Posterior cingulate gyrus (tissue), 11 donors: ENCODE measurements around the gene MLN.

Experiments used
- DNase-seq, 10 donors: peaks; one replicate each; pipeline versions ENCODE4 v3.0.0 to v3.0.0-alpha.2; 2020 to 2021; ENCODE audit warnings: mixed read lengths in 3 of 10
- intact Hi-C: fragments of 100-400 bp; cut with DNase I; formaldehyde crosslinking; loops from one replicate; pipeline ENCODE4 v1.15.1; 2023

Gene MLN

DNA sequence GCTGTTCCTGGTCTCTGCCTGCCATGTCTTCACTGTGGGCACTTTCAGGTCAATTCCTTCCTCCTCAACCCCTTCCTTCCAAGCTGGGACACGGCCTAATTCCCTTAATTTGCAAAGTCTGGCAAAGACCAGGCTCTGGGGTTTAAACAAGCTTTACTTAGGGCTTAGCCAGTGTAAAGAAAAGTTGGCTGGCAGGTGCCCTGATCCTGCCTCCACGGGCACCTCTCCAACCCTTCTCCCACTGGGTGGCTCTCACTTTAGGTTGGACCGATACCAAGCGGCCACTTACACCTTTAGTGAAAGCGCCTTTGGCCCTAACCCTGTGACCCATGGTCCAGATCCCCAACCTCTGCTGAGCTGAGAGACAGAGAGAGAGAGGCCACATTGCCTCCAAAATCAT lies 13.7 kb upstream of the MLN start:
- intact Hi-C loops = no loop called here
- no peak for DNase-seq

- intact Hi-C loops = no loop called here
- DNase-seq = peak in 2 of 10 donors; percentile 19 to 34
Observed at GRCh38 chr6:33816911-33817310, 13.1 kb upstream of the MLN start.

- intact Hi-C loops = no loop called here
- peak in 5 of 10 donors; percentile 24 to 85 (median 46) for DNase-seq
Observed at GRCh38 chr6:33815854-33816253, 12.1 kb upstream of the MLN start.

GRCh38 chr6:33813990-33814985 lies 10.5 kb upstream of the MLN start:
- peak in 1 of 10 donors; percentile 44 for DNase-seq
- intact Hi-C loops = no loop called here

- DNase-seq = peak in 2 of 10 donors; percentile 57 to 67
- intact Hi-C loops = no loop called here
Observed at GRCh38 chr6:33813246-33813904, 9.6 kb upstream of the MLN start.

- intact Hi-C loops = no loop called here
- peak in 3 of 10 donors; percentile 27 to 77 (median 65) for DNase-seq
Observed at GRCh38 chr6:33812669-33813068, 8.9 kb upstream of the MLN start.

- peak in 3 of 10 donors; percentile 35 to 45 (median 43) for DNase-seq
- intact Hi-C loops = no loop called here
Observed at GRCh38 chr6:33809594-33809993, 5.8 kb upstream of the MLN start.

DNA sequence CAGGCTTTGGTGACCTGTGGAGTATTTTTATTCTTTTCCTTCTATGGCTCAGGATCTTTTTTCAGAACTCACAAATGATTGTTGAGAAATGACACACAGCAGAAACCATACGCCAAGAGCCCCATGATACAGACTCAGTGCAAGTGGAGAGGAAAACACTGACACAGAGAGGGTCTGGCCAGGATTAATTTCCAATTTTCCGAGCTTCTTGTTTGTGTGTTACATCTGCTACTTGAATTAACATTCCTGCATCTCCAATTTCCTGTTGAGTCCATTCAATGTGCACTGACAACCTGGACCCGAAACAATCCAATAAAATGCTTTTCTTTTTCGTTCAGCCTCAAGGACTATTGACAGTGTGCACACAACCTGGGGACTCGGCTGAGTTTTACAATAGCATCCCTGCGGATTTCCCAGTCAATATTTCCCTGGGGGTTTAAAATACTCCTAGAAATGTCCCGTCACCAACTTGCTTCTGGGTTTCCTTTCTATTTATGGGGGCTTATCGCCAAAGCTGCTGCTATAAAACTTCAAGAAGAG lies 4.9 kb upstream of the MLN start:
- no peak for DNase-seq

DNA sequence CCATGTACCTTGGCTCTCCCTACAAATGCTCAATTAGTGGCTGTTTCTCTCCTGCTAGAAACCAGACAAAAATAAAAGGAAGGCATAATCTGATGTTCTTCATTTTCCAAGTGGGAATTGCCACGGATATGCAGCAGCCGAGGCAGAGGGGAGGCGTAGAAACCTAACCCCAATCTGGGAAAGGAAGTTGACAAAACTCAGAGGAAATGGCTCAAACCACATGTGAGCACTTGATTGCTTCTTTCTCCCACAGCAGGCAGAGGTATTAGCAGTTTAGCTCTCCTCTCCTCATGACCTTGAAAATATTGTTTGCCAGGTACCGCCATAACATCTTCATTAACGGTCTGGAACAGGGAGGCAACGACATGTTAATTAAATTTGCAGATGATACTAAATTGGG lies 3.8 kb upstream of the MLN start:
- peak in 2 of 10 donors; percentile 5 to 26 for DNase-seq
- intact Hi-C loops = no loop called here

More for the DNA sequence above, 4.9 kb upstream of the MLN start:
- intact Hi-C loops = no loop called here

GRCh38 chr6:33806841-33807240 lies 3.0 kb upstream of the MLN start:
- DNase-seq = peak in 2 of 10 donors; percentile 35 to 48

DNA sequence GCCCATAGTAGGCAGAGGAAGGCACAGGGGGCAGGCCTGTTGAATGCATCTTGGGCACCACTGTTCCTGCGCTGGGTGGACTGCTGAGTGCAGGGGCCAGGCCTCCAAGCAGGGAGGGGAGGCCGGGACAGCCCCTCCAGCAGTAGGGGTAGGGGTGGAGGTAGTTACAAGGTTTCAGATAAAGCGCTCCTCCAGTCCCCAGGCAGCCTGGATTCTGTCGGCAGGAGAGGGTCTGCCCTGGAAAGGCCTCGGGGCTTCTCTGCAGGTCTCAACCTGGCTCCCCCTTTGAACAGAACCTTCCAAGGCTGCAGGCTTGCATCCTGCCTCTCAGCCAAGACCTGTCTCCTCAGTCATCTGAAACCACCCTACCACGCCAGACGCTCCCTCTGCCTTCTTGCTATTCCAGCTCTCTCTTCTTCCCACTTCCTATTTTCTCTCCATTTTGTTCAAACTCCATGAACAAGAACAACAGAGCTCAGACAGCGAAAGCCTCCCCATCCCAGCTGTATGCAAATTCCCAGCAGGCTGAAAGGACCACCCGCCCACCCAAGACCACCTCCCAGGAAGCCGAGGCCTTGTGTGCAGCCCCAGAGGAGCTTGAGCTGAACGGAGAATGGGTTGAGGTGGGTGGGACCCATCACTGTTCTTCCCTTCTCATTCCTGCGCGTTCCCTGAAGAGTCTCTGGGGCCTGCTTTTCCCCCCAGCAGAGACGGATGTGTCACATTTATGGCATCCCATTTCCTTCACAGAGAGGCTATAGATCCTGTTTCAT lies 1.4 kb downstream of the MLN start:
- intact Hi-C loops = no loop called here
- DNase-seq = peak in 3 of 10 donors; percentile 35 to 74 (median 42)

More at GRCh38 chr6:33806841-33807240, 3.0 kb upstream of the MLN start:
- intact Hi-C loops = no loop called here

GRCh38 chr6:33801611-33802010 lies 2.2 kb downstream of the MLN start:
- DNase-seq = peak in 2 of 10 donors; percentile 55 to 65
- intact Hi-C loops = no loop called here

GRCh38 chr6:33800248-33800969 lies 3.4 kb downstream of the MLN start:
- DNase-seq = peak in 2 of 10 donors; percentile 39 to 55
- intact Hi-C loops = no loop called here

DNA sequence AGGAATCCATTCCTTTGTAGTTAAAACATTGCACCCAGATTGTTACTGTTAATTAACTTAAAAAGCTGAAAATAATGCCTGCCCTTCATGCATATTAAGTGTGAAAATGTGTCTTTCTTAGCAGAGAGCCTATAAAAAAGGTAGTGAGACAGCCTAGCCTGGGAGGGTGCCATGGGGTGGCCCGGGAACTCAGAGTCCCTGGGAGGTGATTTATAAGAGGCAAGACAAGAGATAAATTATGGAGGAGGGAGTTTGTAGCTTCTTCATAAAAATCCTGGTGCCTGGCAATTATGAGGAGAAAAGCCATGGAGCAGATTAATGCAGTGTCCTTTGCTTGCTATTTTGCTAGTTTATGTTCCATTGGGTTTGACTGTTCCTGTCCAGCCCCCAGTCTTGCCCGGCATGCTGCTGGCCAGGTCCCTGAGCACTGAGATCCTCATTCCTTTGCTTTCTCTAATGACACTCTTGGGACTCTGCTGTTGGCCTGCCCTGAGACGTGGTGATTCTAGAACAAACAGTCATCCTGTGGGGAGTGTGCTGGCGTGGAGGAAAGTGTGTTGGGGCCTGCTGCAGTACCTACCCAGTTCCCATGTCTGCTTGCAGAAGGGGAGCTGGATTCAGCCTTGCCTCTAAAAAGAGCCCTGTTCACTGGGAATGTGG lies 4.2 kb downstream of the MLN start:
- intact Hi-C loops = no loop called here
- DNase-seq = peak in 2 of 10 donors; percentile 12 to 13

DNA sequence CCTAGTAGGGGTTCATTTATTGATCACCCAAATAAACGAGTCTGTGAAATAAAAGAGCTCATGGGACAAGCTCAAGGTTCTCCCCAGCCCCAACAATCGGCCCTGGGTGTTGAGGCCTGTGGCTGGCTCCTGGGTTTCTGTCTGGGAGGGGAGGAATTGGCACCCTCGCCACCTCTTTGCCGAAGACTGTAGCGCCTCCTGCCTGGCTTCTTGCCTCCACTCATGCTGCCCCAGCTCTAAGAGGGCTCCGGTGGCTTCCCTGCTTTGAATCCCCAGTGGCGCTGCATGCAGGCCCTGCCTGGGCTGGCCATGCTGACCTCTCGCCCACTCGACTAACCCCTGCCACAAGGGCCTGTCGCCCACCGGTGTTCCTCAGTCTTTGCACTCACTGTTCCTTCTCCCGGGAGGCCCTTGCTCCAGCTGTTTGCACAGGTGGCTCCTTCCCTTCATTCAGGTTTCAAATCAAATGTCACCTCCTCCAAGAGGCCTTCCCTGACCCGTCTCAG lies 5.4 kb downstream of the MLN start:
- peak in 2 of 10 donors; percentile 58 to 75 for DNase-seq
- intact Hi-C loops = no loop called here

- no peak for DNase-seq
- intact Hi-C loops = no loop called here
Observed at GRCh38 chr6:33797626-33798342, 6.0 kb downstream of the MLN start.

- intact Hi-C loops = no loop called here
- peak in 2 of 10 donors; percentile 22 to 49 for DNase-seq
Observed at GRCh38 chr6:33794910-33795623, 8.7 kb downstream of the MLN start.
